Stimulated activated CD4-positive, alpha-beta T cell treated with anti-CD3 and anti-CD28 coated beads, Interleukin-15, amount 100 ng/mL, for 1 hour (primary cell): Measurements from ENCODE around the gene GAREM1.

Experiments used
- DNase-seq, 2 donors: peaks; one replicate each; pipeline ENCODE4 v3.0.0-alpha.2; 2020; ENCODE audit warnings: low read depth in 1 of 2, low spot score in 1 of 2

The GAREM1 gene

GRCh38 chr18:32328974-32329373, 141.7 kb downstream of the GAREM1 start:
- DNase-seq: no peak

GRCh38 chr18:32328379-32328778, 142.3 kb downstream of the GAREM1 start:
- no peak for DNase-seq

- DNase-seq: no peak
Measured at GRCh38 chr18:32326450-32327308, 144.0 kb downstream of the GAREM1 start.

- DNase-seq: no peak
Measured at GRCh38 chr18:32324181-32324580, 146.5 kb downstream of the GAREM1 start.

GRCh38 chr18:32321826-32322225, 148.9 kb downstream of the GAREM1 start:
- no peak for DNase-seq

GRCh38 chr18:32319084-32319483, 151.6 kb downstream of the GAREM1 start:
- DNase-seq: no peak

- no peak for DNase-seq
Measured at GRCh38 chr18:32318581-32318980, 152.1 kb downstream of the GAREM1 start.

- DNase-seq: no peak
Measured at GRCh38 chr18:32317651-32318050, 153.0 kb downstream of the GAREM1 start.

GRCh38 chr18:32315881-32316280, 154.8 kb downstream of the GAREM1 start:
- no peak for DNase-seq

- no peak for DNase-seq
Measured at GRCh38 chr18:32310774-32311173, 159.9 kb downstream of the GAREM1 start.

- no peak for DNase-seq
Measured at GRCh38 chr18:32310101-32310500, 160.6 kb downstream of the GAREM1 start.

GRCh38 chr18:32308493-32309120, 162.1 kb downstream of the GAREM1 start:
- DNase-seq: no peak

- DNase-seq: no peak
Measured at GRCh38 chr18:32303400-32303799, 167.3 kb downstream of the GAREM1 start.

- no peak for DNase-seq
Measured at GRCh38 chr18:32302806-32303205, 167.9 kb downstream of the GAREM1 start.

GRCh38 chr18:32301976-32302743, 168.5 kb downstream of the GAREM1 start:
- no peak for DNase-seq

GRCh38 chr18:32301361-32301760, 169.3 kb downstream of the GAREM1 start:
- no peak for DNase-seq

- DNase-seq: no peak
Measured at GRCh38 chr18:32300914-32301313, 169.8 kb downstream of the GAREM1 start.

- no peak for DNase-seq
Measured at GRCh38 chr18:32299484-32299883, 171.2 kb downstream of the GAREM1 start.

GRCh38 chr18:32298171-32298667, 172.5 kb downstream of the GAREM1 start:
- no peak for DNase-seq

GRCh38 chr18:32297579-32298170, 173.0 kb downstream of the GAREM1 start:
- no peak for DNase-seq

- DNase-seq: no peak
Measured at GRCh38 chr18:32296851-32297250, 173.8 kb downstream of the GAREM1 start.
